GM19239 (cell line): ENCODE results near the gene PCSK9.

Experiments used
- DNase-seq: peaks from one replicate; pipeline ENCODE4 v3.0.0; 2011; ENCODE audit warnings: low spot score; ENCODE audit not compliant: insufficient read length
- FAIRE-seq: peaks from 2 replicates; lab custom pipeline; 2011; peaks lifted over from hg19 to GRCh38; lab: Jason Lieb, UNC

Gene PCSK9

DNA sequence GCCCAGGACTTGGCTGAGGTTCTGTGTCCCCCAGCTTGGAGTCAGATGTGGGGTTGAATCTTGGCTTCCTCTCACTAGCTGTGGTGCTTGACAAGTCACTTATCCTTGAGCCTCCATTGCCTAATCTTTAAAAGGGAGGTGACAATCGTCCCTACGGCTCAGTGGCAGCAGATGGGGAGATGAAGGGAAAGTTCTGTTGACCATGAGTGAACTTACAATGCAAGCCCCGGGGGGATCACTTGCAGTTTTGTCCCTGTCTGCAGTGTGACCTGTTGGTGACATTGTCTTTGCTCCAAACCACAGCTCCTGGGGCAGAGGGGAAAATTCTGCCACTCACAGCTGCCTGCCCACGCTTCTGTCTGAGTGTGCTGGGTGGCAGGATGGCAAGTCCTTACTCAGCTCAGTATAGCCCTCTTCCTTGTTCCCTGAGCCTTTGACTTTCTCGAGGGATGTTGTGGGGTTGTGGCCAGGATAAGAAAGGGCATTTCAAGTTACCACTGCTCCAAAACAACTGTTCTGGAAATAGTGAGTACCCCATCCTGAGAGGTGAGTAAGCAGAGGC lies 1.7 kb downstream of the PCSK9 start:
- no peak for DNase-seq
- FAIRE-seq: no peak

DNA sequence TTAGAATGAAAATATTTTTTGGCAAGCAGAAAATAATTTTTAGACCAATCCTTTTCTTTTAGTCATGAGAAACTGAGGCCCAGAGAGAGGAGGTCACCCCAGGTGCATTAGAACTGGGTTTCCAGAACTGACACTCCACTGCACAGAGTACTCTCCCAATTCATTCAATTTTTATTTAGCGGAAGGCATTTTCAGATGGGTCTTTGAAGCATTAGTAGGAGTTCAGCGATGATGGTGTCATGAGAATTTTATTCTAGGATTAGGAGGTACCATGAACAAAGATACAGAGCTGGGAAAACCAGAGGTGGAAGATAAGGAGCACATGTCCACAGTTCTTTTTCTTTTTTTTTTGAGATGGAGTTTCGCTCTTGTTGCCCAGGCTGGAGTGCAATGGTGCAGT lies 2.3 kb downstream of the PCSK9 start:
- DNase-seq (no peak), FAIRE-seq (no peak)

DNA sequence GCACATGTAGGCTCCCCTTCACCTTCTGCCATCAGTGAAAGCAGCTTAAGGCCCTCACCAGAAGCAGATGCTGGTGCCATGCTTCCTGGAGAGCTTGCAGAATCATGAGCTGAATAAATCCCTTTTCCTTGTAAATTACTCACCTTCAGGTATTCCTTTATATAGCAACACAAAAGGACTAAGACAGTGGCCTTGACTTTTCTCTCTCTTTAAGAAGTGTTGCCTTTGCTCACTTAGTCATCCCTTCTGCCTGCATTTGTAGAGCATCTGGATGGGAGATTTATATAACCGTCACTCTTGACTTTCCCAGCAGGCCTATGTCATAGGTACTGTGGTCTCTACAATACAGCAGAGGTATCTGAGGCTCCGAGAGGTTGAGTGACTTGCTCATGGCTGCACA lies 3.7 kb downstream of the PCSK9 start:
- DNase-seq (no peak), FAIRE-seq (no peak)

DNA sequence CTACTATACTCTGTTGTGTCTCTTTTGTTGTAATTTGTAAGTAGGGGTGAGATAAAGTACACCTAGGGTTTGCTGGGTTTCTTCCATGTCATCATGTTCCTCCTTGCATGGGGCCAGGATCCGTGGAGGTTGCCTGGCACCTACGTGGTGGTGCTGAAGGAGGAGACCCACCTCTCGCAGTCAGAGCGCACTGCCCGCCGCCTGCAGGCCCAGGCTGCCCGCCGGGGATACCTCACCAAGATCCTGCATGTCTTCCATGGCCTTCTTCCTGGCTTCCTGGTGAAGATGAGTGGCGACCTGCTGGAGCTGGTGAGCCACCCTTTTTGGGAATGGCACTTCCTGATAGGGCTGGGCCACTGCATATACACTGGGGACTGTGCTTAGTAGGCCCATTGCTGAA lies 4.4 kb downstream of the PCSK9 start:
- DNase-seq (no peak), FAIRE-seq (no peak)

DNA sequence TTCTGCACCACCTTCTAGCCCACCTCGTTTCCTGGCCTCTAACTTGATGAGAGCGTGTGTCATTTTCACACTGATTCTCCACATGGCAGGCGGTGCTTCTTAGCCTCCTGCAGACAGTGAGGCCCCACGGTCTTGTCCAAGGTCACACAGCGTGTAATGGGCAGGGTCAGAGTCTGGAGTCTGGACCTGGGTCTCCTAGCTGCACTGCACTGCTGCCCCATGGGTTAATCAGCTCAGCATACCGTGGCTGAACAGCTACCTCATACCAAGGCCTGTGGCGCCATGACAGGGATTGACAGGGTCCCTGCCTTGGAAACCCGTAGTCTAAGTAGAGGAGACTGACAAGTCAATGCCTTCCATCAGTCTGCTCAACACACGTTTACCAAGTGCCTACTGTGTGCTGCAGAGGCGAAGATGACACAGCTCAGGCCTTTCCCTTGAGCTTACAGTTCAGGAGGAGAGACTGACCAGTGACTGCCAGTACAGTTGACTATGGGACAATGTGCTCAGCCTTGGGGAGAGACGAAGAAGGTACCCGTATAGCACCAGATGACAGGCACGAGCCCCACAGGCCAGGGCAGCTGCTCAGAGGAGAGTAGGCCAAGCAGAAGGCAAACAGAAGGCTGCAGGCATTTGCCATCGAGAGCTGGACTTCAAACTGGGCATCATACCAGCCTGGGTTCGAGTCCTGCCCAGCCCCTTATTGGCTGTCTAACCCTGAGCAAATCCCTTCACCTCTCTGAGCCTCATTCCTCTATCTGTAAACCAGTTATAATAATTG lies 5.5 kb downstream of the PCSK9 start:
- DNase-seq (no peak), FAIRE-seq (no peak)

DNA sequence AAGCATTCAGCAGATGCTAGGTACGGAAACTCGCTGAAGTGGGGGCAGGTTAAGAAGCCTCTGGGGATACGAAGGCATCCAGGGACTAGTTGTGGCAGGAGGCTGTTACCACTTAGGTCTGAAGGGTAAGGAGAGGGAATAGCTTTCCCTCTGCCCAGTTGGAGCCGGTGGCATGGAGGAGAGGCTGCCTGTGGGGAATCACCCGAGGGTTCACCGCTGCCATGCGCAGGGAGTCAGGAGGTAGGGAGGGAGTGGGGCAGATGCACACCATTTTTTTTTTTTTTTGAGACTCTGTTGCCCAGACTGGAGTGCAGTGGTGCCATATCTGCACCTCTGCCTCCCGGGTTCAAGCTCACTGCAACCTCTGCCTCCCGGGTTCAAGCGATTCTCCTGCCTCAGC lies 6.1 kb downstream of the PCSK9 start:
- no peak for FAIRE-seq
- no peak for DNase-seq

DNA sequence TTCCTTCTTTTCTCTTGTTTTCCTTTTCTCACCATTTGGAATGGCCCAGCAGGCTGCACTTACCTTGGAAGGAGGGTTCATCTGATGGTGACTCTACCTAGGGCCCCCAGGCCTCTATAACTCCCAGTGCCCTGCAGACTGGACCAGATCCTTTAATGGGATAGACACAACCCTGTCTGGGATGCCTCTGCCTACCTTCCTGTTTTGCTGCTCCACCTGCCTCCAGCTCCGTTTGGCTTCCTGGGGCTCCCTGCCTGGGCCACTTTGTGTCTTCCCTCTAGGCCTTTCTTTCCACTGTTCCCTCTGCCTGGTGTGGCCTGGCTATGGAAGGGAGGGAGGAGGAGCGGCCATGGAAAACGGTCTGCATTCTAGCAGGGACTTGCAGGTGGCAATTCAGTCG lies 7.5 kb downstream of the PCSK9 start:
- FAIRE-seq (no peak), DNase-seq (no peak)

DNA sequence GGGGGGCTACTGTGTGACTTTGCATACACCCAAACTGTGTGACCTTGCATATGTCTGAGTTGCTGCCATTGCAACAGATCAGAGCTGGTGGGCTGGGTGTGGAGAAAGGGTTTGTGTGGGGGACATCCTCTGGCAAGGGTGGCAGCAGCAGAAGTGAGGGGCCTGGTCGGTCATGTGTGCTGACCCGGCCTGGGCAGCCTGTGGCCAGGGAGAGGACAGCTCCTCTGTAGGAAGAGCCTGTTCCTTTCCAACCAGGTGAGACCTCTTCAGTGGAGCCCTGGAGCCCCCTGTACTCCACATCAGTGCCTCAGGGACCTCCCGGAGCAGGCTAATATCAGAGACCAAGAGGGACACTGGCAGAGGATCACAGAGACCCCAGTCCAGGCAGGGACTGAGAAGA lies 8.3 kb downstream of the PCSK9 start:
- DNase-seq (no peak), FAIRE-seq (no peak)

DNA sequence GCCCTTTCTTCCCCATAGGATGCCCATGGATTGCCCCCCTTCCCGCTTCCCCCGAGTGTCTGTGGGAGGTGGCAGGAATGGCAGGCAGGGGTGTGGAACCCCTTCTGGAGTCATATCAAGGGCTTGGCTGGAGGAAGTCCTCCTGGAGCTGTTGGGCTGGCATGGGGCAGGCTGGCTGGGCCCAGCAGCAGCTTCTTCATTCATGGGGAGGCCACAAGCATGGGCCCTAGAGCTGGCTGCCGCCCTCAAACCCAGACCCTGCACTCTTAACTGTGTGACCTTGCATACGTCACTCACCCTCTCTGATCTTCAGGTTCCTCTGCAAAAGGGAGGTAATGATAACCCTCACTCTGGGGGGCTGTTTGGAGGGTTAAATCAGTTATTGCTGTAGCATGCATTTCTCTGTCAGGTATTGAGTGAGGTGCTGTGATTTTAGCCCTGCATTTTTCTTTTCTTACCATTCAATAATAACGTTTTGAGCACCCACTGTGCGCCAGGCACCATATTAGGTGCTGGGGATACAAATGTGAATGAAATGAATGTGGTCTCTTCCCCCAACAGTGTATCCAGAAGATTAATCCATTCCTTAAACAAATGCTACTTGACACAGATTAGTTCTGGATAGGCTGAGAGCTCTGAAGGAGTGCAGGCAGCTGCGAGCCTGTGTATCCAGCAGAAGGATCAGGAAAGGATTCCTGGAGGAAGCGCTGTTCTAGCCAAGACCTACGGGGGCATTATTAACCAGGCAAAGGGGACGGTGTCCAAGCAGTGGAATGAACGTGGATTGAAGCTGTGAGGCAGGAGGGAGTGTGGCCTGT lies 9.3 kb downstream of the PCSK9 start:
- no peak for FAIRE-seq
- no peak for DNase-seq

DNA sequence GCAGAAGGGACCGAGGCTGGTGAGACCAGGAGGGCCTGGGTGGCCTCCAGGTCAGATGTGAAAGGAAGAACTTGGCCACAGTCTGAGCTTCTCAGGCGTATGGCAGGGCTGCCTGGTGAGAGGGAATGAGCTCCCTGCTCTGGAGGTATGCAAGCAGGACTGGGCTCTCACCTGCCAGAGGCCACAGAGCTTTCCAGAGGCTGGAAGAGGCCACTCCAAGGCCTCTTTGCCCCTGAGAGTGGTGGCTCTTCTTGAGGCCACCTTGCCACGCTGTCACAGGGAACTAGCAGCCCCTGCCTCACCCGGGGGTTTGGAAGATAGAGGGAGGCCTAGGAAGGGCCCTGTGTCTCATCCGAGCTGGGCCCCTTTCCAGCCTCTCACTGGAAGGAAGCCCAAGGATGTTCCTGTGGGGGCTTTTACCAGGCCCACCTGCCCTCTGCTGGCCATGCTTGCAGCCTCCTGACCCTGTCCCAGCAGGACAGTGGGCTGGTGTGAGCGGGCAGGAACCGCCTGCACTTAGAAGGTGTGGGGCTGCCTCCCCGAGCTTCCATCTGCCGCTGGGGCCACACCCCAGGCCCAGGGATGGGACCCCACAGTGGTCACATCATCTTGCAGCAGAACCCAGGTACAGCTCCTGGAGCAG lies 10.0 kb downstream of the PCSK9 start:
- FAIRE-seq: no peak
- DNase-seq: no peak

DNA sequence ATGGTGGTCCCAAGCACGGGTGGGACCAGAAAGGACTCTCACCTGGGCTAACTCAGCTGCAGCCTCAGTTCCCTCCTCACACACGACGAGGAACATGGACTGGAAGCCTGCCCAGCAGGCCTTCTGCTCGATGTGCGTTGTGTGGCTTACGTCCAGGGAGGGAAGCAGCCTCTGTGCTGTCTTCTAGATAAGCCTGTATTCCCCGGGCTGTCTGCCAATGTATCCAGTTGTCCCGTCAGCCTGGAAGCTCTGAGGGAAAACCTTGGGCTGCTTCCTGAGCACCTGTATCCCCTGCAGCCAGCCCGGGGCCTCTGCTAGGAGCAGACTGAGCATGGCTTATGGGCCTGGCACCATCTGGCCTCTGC lies 10.5 kb downstream of the PCSK9 start:
- FAIRE-seq: no peak

DNA sequence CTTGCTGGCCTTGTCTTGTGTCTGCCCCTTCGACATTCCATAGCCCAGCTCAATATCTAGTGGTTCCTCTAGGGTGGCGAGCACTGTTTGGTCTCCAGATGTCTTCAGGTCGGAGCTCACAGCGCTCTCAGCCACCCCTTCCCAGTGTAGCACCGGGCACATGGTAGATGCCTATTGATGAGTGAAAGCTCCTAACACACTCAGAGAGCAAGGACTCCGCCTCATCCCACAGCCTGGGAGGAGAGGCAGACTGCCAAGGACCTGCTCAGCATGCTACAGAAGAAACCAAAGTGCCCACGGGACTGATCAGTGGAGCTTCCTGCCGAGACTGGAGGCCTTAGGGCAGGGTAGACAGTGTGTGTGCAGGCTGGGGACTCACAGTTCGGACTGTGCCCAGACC lies 10.9 kb downstream of the PCSK9 start:
- DNase-seq (no peak), FAIRE-seq (no peak)

More for the DNA sequence above, 10.5 kb downstream of the PCSK9 start:
- DNase-seq: no peak

DNA sequence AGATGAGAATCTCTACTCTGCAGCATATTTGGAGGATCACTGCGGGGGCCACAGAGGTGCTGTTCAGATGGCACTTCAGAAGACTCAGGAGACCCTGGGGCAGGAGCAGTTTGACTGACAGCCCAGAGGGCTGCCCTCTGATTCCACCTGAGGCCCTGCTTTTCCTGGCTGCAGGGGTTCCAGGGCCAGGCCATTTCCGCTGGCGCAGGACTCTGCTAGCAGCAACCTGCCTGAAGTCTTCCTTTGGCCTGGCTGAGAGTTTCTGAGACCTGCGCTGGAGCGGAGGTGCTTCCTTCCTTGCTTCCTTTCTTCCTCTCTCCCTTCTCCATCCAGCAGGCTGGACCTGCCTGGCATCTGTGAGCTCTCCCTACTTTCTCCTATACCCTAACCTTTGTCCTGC lies 11.8 kb downstream of the PCSK9 start:
- DNase-seq: no peak
- FAIRE-seq: no peak

DNA sequence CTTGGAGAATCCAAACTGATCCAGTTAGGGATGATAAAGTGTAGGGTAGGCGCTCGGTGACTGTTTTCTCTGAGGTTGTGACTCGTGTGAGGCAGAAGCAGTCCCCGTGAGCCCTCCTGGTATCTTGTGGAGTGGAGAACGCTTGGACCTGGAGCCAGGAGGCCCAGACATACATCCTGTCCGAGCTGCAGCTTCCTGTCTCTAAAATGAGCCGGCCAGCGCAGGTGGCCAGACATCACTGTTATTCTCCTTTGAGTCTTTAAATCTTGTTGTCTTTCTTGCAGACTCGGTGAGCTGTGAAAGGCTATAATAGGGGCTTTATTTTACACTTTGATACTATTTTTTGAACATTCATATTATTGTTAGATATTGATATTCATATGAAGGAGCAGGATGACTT lies 12.3 kb downstream of the PCSK9 start:
- DNase-seq (no peak), FAIRE-seq (no peak)

DNA sequence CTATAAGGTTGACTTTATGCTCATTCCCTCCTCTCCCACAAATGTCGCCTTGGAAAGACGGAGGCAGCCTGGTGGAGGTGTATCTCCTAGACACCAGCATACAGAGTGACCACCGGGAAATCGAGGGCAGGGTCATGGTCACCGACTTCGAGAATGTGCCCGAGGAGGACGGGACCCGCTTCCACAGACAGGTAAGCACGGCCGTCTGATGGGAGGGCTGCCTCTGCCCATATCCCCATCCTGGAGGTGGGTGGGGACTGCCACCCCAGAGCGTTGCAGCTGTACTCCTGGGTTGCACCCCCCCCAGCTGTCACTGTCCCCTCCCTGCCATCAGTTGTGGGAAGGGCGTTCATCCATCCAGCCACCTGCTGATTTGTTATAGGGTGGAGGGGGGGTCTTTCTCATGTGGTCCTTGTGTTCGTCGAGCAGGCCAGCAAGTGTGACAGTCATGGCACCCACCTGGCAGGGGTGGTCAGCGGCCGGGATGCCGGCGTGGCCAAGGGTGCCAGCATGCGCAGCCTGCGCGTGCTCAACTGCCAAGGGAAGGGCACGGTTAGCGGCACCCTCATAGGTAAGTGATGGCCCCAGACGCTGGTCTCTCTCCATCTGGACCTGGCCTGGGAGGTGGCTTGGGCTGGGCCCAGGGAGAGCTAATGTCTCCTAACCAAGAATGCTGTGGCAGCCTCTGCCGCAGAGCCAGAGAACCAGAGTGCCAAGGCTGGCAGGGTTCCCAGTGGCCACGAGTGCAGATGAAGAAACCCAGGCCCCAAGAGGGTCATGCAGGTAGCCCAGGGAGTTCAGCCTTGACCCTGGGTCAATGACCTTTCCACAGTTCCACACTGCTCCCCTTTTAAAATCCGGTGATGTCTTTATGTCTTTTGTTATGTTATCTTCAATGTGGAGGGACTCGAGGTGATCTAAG lies 13.1 kb downstream of the PCSK9 start:
- DNase-seq: no peak
- no peak for FAIRE-seq

DNA sequence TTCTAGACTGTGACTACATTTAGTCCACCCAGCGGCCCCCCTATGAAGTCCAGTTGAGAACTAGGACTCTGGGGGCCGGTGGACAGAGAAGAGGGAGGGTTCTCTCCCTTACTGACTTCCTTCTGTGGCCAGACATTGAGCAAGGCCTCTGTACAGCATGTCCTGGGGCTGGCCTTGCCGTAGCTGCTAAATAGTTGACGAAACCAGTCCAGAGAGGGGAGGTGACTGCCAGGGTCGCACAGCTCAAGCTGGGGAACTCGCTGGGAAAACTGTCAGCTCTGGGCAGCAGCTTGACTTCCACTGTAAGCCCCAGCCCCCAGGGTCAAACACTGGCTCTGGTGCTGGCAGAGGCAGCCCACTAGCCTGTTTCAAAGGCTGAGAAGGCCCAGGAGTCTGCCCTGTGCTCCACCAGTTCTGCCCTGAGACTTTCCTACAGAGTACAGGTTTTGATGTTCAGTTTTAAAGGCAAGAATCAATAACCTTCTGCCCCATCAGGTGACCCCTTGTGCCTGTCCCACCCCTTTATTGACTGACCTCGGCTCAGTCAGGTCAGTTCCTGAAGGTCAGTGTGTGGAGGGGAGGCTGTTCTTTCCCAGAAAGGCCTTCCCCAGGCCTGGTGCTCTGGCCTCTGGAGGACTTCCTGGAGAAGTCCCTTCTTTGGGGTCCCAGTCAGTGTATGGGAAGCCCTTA lies 14.1 kb downstream of the PCSK9 start:
- FAIRE-seq (no peak), DNase-seq (no peak)

DNA sequence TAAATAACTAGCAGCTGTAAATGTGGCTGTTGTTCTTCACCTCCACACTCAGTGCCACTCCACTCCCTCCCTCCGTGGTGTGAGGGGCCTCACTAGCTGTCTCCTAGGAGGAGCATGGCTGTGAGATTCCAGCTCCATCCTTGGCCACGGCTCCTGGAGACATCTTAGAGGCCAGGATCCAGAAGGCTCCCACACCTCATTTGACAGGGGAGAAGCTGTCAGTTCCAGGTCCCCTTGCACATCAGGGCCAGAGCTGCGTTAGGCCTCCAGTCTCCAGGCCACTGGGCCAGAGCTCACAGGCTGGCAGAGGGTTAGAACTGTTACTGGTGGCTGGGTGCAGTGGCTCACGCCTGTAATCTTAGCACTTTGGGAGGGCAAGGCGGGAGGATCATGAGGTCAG lies 15.0 kb downstream of the PCSK9 start:
- DNase-seq: no peak
- no peak for FAIRE-seq

DNA sequence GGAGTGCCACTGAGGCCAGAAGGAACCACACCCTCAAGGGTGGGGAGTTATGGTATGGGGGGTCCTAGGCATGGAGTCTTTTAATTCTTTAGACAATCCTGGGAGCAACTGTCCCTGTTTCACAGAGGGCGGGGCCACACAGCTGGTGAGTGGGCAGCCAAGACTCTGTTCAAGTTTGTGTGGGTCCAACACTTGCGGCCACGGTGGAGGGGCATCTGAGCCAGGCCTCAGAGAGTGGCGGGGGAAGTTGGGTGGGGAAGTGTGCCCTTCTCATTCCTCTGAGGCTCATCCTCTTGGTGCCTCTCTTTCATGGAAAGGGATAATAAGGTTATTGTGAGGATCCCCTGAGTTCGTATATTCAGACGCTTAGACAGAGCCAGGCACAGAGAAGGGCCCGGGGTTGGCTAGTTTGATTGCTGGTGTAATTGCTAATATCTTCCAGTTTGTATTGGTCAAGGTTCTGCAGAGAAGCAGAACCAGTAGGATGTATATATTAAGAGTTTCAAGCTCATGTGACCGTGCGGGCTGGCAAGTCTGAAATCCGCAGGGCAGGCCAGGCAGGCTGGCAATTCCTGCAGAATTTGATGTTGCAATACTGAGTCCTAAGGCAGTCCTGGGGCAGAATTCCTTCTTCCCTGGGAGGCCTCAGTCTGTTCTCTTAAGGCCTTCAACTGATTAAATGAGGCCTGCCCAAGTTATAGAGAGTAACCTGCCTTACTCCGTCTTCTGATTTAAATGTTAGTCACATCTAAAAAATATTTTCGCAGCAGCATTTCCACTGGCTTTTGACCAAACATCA lies 15.9 kb downstream of the PCSK9 start:
- DNase-seq: no peak
- no peak for FAIRE-seq
